ENCODE data around the gene CACNA2D1. TPM values are rescaled to one million over a fixed set of nuclear protein-coding genes. Genes with fewer than 3 reads are reported as not detected.

CACNA2D1 gene
- total RNA-seq, 1 experiment from 2014 or later = 9.8 TPM

GRCh38 chr7:82319674-82320118, 123.9 kb downstream of the CACNA2D1 start:
- H3K4me3 ChIP-seq (ENCODE audit: low read depth in 2 of 2, low read length in 2 of 2) = no peak overlapping the region
- H3K4me1 ChIP-seq (ENCODE audit: control insufficient read depth, insufficient read depth, low read length) = no peaks in the 10 kb centered on the region
- TF ChIP-seq TCF7L2 (IDR thresholded peaks at IDR 0.05; ENCODE audit: low read depth, low read length) = no peak
- TF ChIP-seq CTCF (IDR thresholded peaks at IDR 0.05) = no peak
- TF ChIP-seq SIN3A (IDR thresholded peaks at IDR 0.05; ENCODE audit: borderline replicate concordance, insufficient read depth, low read depth, low read length) = no peak
- TF ChIP-seq REST (IDR thresholded peaks at IDR 0.05; ENCODE audit: insufficient read depth in 1 of 2, low read depth in 2 of 2, low read length in 1 of 2) = no peak
- CTCF ChIA-PET = no interaction called here
- DNase-seq (ENCODE audit: low read depth, low spot score) (no peak), ATAC-seq (no peak)
- POLR2A ChIA-PET = no interaction called here
- H3K27me3 ChIP-seq (ENCODE audit: control insufficient read depth, insufficient read depth, low read length) = no peaks in the 10 kb centered on the region
- H3K27ac ChIP-seq (ENCODE audit: low read length) = no peak overlapping the region
- no peaks in the 10 kb centered on the region for H3K9me3 ChIP-seq (ENCODE audit: control insufficient read depth, insufficient read depth, low read depth, low read length)
- intact Hi-C loops (cut with micrococcal nuclease; ENCODE audit: unreplicated experiment) (no loop called here), in situ Hi-C loops (cut with HindIII; ENCODE audit: low pct_unique_long_range_greater_than_20kb, low sequenced_read_pairs) (no loop called here)
- no TSS peak for BruUV-seq (replicated peaks)
- no peaks in the 10 kb centered on the region for H3K36me3 ChIP-seq (ENCODE audit: control insufficient read depth, insufficient read depth, low read length)

DNA sequence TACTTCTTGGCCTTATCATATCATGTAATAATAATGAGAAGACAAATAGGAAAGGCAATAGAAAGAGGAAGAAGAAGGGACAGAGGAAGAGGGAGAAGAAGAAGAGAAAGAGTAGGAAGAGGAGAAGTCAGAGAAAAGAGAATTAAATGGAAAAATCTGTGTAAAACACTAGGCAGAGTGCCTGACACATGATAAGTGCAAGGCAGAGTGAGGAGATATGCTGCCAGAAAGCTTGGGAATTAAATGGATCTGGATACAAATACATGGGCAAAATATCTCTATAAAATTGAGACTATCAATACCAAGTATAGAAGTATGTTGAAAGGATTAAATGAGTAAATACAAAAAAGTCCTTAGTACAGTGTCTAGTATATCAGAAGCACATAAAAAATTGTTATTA, 124.8 kb downstream of the CACNA2D1 start:
- Histone ChIP-seq H3K9me3 (ENCODE audit: control insufficient read depth, insufficient read depth, low read depth, low read length) (no peaks in the 10 kb centered on the region), H3K4me3 (ENCODE audit: low read depth in 2 of 2, low read length in 2 of 2) (no peak overlapping the region), H3K4me1 (ENCODE audit: control insufficient read depth, insufficient read depth, low read length) (no peaks in the 10 kb centered on the region), H3K27me3 (ENCODE audit: control insufficient read depth, insufficient read depth, low read length) (no peaks in the 10 kb centered on the region), H3K27ac (ENCODE audit: low read length) (no peak overlapping the region), H3K36me3 (ENCODE audit: control insufficient read depth, insufficient read depth, low read length) (no peaks in the 10 kb centered on the region)
- ATAC-seq (no peak), DNase-seq (ENCODE audit: low read depth, low spot score) (no peak)
- TF ChIP-seq REST (IDR thresholded peaks at IDR 0.05; ENCODE audit: insufficient read depth in 1 of 2, low read depth in 2 of 2, low read length in 1 of 2) = no peak
- no peak for TF ChIP-seq SIN3A (IDR thresholded peaks at IDR 0.05; ENCODE audit: borderline replicate concordance, insufficient read depth, low read depth, low read length)
- TF ChIP-seq POLR2AphosphoS5 (IDR thresholded peaks at IDR 0.05; ENCODE audit: low read depth, low read length) = no peak
- no peak for TF ChIP-seq TCF7L2 (IDR thresholded peaks at IDR 0.05; ENCODE audit: low read depth, low read length)
- no peak for TF ChIP-seq CTCF (IDR thresholded peaks at IDR 0.05)
- ChIA-PET POLR2A (no interaction called here), CTCF (no interaction called here)
- in situ Hi-C loops (cut with HindIII; ENCODE audit: low pct_unique_long_range_greater_than_20kb, low sequenced_read_pairs) (no loop called here), intact Hi-C loops (cut with micrococcal nuclease; ENCODE audit: unreplicated experiment) (no loop called here)
- no TSS peak for BruUV-seq (replicated peaks)
